H9 (cell line): Measurements from ENCODE around the gene LZTFL1. TPM values are rescaled to one million over a fixed set of nuclear protein-coding genes. Genes with fewer than 3 reads are reported as not detected.

Experiments used
- DNase-seq: peaks from one replicate; pipeline ENCODE4 v3.0.0-alpha.2; 2017
- H2AFZ ChIP-seq: one replicate; pipeline ENCODE4 v1.6.1; 2013; ENCODE audit warnings: mild to moderate bottlenecking, low read length, control low read depth, moderate library complexity
- H2AK5ac ChIP-seq: 2 replicates; pipeline ENCODE4 v1.6.1; 2013; ENCODE audit warnings: low read length, control low read depth, mixed read lengths; ENCODE audit not compliant: insufficient read length
- H2BK120ac ChIP-seq: one replicate; pipeline ENCODE4 v1.6.1; 2013; ENCODE audit warnings: low read depth, mild to moderate bottlenecking, low read length, control low read depth, inconsistent platforms; ENCODE audit not compliant: poor library complexity, severe bottlenecking
- H2BK12ac ChIP-seq: 2 replicates; pipeline ENCODE4 v1.6.1; 2013; ENCODE audit warnings: low read length, control low read depth, mixed read lengths, low read depth; ENCODE audit not compliant: insufficient read length
- H2BK15ac ChIP-seq: 2 replicates; pipeline ENCODE4 v1.6.1; 2013; ENCODE audit warnings: low read depth, low read length, control low read depth
- H2BK20ac ChIP-seq: one replicate; pipeline ENCODE4 v1.6.1; 2013; ENCODE audit warnings: low read depth, mild to moderate bottlenecking, low read length, control low read depth, inconsistent platforms; ENCODE audit not compliant: poor library complexity, severe bottlenecking
- H2BK5ac ChIP-seq: 2 replicates; pipeline ENCODE4 v1.6.1; 2013; ENCODE audit warnings: low read length, control low read depth, mixed read lengths; ENCODE audit not compliant: insufficient read length
- H3K14ac ChIP-seq: 2 replicates; pipeline ENCODE4 v1.6.1; 2013; ENCODE audit warnings: low read length, control low read depth; ENCODE audit not compliant: insufficient read depth
- H3K18ac ChIP-seq: 2 replicates; pipeline ENCODE4 v1.6.1; 2013; ENCODE audit warnings: low read depth, mild to moderate bottlenecking, mixed read lengths, low read length, control low read depth; ENCODE audit not compliant: insufficient read length
- H3K23ac ChIP-seq: 2 replicates; pipeline ENCODE4 v1.6.1; 2013; ENCODE audit warnings: low read length, control low read depth, mixed read lengths, low read depth; ENCODE audit not compliant: insufficient read length
- H3K23me2 ChIP-seq: 2 replicates; pipeline ENCODE4 v1.6.1; 2013; ENCODE audit warnings: low read depth, mild to moderate bottlenecking, mixed read lengths, low read length, control low read depth; ENCODE audit not compliant: insufficient read length, poor library complexity, severe bottlenecking
- H3K27ac ChIP-seq: 2 replicates; pipeline ENCODE4 v1.5.1; 2013; ENCODE audit warnings: low read length, control low read depth, mixed read lengths, low read depth; ENCODE audit not compliant: insufficient read length
- H3K27me3 ChIP-seq: 2 replicates; pipeline ENCODE4 v1.6.1; 2013; ENCODE audit warnings: low read length, control low read depth, inconsistent platforms; ENCODE audit not compliant: insufficient read depth
- H3K4ac ChIP-seq: 2 replicates; pipeline ENCODE4 v1.6.1; 2013; ENCODE audit warnings: low read depth, mild to moderate bottlenecking, control low read depth, inconsistent platforms, low read length, moderate library complexity
- H3K4me1 ChIP-seq: 2 replicates; pipeline ENCODE4 v1.6.1; 2013; ENCODE audit warnings: low read length, control low read depth, inconsistent platforms; ENCODE audit not compliant: insufficient read depth
- H3K4me2 ChIP-seq: 2 replicates; pipeline ENCODE4 v1.6.1; 2013; ENCODE audit warnings: low read length, control low read depth, mixed read lengths; ENCODE audit not compliant: insufficient read length, insufficient read depth
- H3K56ac ChIP-seq: 2 replicates; pipeline ENCODE4 v1.6.1; 2013; ENCODE audit warnings: low read depth, mild to moderate bottlenecking, mixed read lengths, low read length, control low read depth; ENCODE audit not compliant: insufficient read length
- H3K79me1 ChIP-seq: 2 replicates; pipeline ENCODE4 v1.6.1; 2013; ENCODE audit warnings: low read depth, mild to moderate bottlenecking, moderate library complexity, low read length, control low read depth, inconsistent platforms; ENCODE audit not compliant: insufficient read depth, poor library complexity, severe bottlenecking
- H3K79me2 ChIP-seq: 2 replicates; pipeline ENCODE4 v1.6.1; 2013; ENCODE audit warnings: low read length, control low read depth, inconsistent platforms; ENCODE audit not compliant: insufficient read depth
- H3K9ac ChIP-seq: 2 replicates; pipeline ENCODE4 v1.6.1; 2013; ENCODE audit warnings: low read length, control low read depth, mixed read lengths; ENCODE audit not compliant: insufficient read length; ENCODE audit errors: extremely low read depth
- H3K9me3 ChIP-seq: one replicate; pipeline ENCODE4 v1.6.1; 2013; ENCODE audit warnings: low read depth, low read length, inconsistent platforms; ENCODE audit not compliant: control insufficient read depth
- H3T11ph ChIP-seq: one replicate; pipeline ENCODE4 v1.6.1; 2013; ENCODE audit warnings: mild to moderate bottlenecking, low read length, control low read depth, inconsistent platforms
- H4K20me1 ChIP-seq: one replicate; pipeline ENCODE4 v1.6.1; 2013; ENCODE audit not compliant: control insufficient read depth, insufficient read length, insufficient read depth
- H4K5ac ChIP-seq: 2 replicates; pipeline ENCODE4 v1.6.1; 2013; ENCODE audit warnings: low read depth, mild to moderate bottlenecking, mixed read lengths, low read length, control low read depth; ENCODE audit not compliant: insufficient read length
- H4K8ac ChIP-seq: replicated peaks from 2 replicates; pipeline ENCODE4 v1.6.1; 2013; ENCODE audit warnings: low read length, control low read depth, mixed read lengths, low read depth; ENCODE audit not compliant: insufficient read length
- H4K91ac ChIP-seq: 2 replicates; pipeline ENCODE4 v1.6.1; 2013; ENCODE audit warnings: low read depth, mild to moderate bottlenecking, moderate library complexity, mixed read lengths, low read length, control low read depth; ENCODE audit not compliant: insufficient read length
- H3K27ac Mint-ChIP-seq, 3 experiments: 2 replicates in 2 of 3; 3 replicates in 1 of 3; pipeline ENCODE4 v1.8.0; 2020 to 2021; ENCODE audit warnings: mixed read lengths in 3 of 3, mild to moderate bottlenecking in 1 of 3, moderate library complexity in 1 of 3
- H3K27me3 Mint-ChIP-seq: 2 replicates; pipeline ENCODE4 v1.8.0; 2021; ENCODE audit warnings: low read depth, mild to moderate bottlenecking, moderate library complexity, mixed read lengths
- H3K36me3 Mint-ChIP-seq, 3 experiments: 2 replicates in 2 of 3; 3 replicates in 1 of 3; pipeline ENCODE4 v1.8.0; 2020 to 2021; ENCODE audit warnings: low read depth in 3 of 3, mixed read lengths in 3 of 3; ENCODE audit not compliant: insufficient read depth in 1 of 3
- H3K4me1 Mint-ChIP-seq, 2 experiments: 2 replicates each; pipeline ENCODE4 v1.8.0; 2020; ENCODE audit warnings: mixed read lengths in 2 of 2
- H3K4me3 Mint-ChIP-seq, 2 experiments: 2 replicates in 1 of 2; 3 replicates in 1 of 2; pipeline ENCODE4 v1.8.0; 2020 to 2021; ENCODE audit warnings: mild to moderate bottlenecking in 2 of 2, mixed read lengths in 2 of 2, moderate library complexity in 1 of 2
- H3K9me3 Mint-ChIP-seq, 2 experiments: 2 replicates in 1 of 2; 3 replicates in 1 of 2; pipeline ENCODE4 v1.8.0; 2020; ENCODE audit warnings: mild to moderate bottlenecking in 2 of 2, mixed read lengths in 2 of 2, moderate library complexity in 1 of 2
- CTCF ChIP-seq: fragments of 200-600 bp; sonication (generic); conservative IDR thresholded peaks from 3 replicates; pipeline ENCODE4 v1.8.0; 2021; ENCODE audit warnings: antibody characterized with exemption, mild to moderate bottlenecking
- WGBS: extraction: QIAGEN DNeasy Blood & Tissue Kit; methylation state at CpG from one replicate; pipeline ENCODE4 v1.1.7; 2013; ENCODE audit warnings: missing lambda C conversion rate, low lambda C conversion rate, mixed read lengths; ENCODE audit not compliant: insufficient read length; ENCODE audit errors: extremely low coverage; 5-methylcytosine and 5-hydroxymethylcytosine counted together
- total RNA-seq: library from RNA; stranded (reverse); gene quantifications from 2 replicates; pipeline ENCODE4 v1.2.1, GENCODE V29; 2021

LZTFL1 gene
- total RNA-seq, 1 experiment from 2014 or later: 12.2 TPM

- Mint-ChIP-seq H3K27me3 (peaks cover 1% of the 10 kb centered on the region; the same call in 1 of the 2 replicates), H3K27ac (no peak overlapping the region), H3K9me3 (peaks cover 0 to 8% of the 10 kb centered on the region in 2 experiments; a peak in 3 of 5 replicates), H3K4me1 (no peaks in the 10 kb centered on the region), H3K4me3 (no peak overlapping the region), H3K36me3 (peaks cover 0 to 5% (median 4%) of the 10 kb centered on the region in 3 experiments; a peak in 2 of 7 replicates)
- H2AK5ac ChIP-seq: no peak overlapping the region
- H3K79me1 ChIP-seq: no peaks in the 10 kb centered on the region
- no peak overlapping the region for H4K91ac ChIP-seq
- H3K4me2 ChIP-seq: no peak overlapping the region
- no peak overlapping the region for H2BK120ac ChIP-seq
- no CpG with 5 or more reads among the region's 3 CpGs for WGBS
- no peaks in the 10 kb centered on the region for H3K79me2 ChIP-seq
- H3T11ph ChIP-seq: no peak overlapping the region
- H3K18ac ChIP-seq: no peak overlapping the region
- H2BK5ac ChIP-seq: no peak overlapping the region
- H2BK20ac ChIP-seq: no peak overlapping the region
- H3K14ac ChIP-seq: no peak overlapping the region
- H3K23ac ChIP-seq: no peak overlapping the region
- H3K27ac ChIP-seq: no peak overlapping the region
- H3K56ac ChIP-seq: no peak overlapping the region
- H2BK12ac ChIP-seq: no peak overlapping the region
- no peak for TF ChIP-seq CTCF
- H4K8ac ChIP-seq: no peak overlapping the region
- H2BK15ac ChIP-seq: no peak overlapping the region
- no peaks in the 10 kb centered on the region for H3K9me3 ChIP-seq
- no peaks in the 10 kb centered on the region for H3K4me1 ChIP-seq
- no peaks in the 10 kb centered on the region for H3K27me3 ChIP-seq
- H3K4ac ChIP-seq: no peak overlapping the region
- H4K20me1 ChIP-seq: no peaks in the 10 kb centered on the region
- DNase-seq: no peak
- no peak overlapping the region for H2AFZ ChIP-seq
- H4K5ac ChIP-seq: no peak overlapping the region
- no peaks in the 10 kb centered on the region for H3K23me2 ChIP-seq
- H3K9ac ChIP-seq: no peak overlapping the region
These were observed 25.4 kb downstream of the LZTFL1 start for GRCh38 chr3:45816544-45816943.
